Fibroblast of peridontal ligament (primary cell): ENCODE data around the gene FAM3C.
A peak's percentile ranks its signal among the peaks of the same experiment; 100 is the strongest.
"Not testable (repeated sequence)": the region's sequence is repeated elsewhere in the genome, so short reads cannot be mapped to it uniquely, and the experiment has no call there.

Source experiments
- DNase-seq: peaks from one replicate; pipeline ENCODE4 v3.0.0-alpha.2; 2010; ENCODE audit errors: extremely low read depth

FAM3C gene

DNA sequence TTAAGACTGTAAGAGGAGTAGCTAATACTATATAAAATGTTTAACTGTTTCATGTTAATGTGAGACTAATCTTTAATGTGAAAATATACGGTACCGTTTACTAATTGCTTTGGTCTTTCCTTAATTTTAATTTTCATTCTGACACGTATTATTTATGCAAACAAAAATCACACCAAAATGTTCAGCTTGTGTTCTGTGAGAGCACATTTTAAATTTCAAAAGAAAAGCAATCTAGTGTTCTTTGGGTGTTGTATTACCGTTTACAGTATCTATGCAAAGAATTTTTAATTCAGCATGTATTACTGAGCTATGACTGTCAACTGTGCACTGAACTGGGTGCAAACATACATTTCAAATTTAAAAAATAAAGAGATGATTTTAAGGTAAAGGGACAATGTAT lies 65.1 kb downstream of the FAM3C start:
- DNase-seq = no peak

DNA sequence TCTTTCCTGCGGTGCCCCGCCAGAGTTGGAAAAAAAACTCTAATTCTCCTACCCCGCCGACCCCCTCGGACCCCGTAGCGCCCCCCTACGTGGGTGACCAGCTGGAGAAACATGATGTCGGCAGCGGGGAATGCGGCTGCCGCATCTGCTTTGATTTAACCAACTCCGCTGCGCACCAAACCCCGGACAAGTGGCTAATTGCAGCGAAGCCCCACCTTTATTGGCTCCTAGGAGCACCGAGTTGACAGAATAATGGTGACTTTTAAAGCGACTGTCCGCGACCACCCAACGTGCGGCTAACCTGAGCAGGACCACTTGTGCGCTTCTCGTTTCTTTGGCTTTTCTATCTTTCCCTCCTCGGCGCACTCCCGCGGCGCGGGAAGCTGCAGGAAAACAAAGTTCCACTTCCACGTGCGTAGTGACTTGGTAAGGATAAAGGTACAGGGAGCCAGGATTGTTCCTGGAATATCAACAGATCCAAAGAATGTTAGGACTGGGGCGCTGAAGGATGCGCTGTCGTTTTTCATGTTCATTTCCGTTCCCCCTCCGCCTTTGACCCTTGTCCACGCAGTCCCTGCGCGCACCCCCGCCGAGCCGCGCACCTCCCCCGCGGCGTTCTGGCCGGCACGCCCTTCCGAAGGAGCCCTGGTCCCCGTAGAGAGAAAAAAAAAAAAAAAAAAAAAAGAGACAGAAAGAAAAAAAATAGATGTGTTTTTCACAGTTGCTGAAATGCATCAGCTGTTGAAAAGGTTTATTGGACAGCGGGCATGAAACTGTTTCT lies 65.9 kb downstream of the FAM3C start:
- DNase-seq = peak; percentile 38

DNA sequence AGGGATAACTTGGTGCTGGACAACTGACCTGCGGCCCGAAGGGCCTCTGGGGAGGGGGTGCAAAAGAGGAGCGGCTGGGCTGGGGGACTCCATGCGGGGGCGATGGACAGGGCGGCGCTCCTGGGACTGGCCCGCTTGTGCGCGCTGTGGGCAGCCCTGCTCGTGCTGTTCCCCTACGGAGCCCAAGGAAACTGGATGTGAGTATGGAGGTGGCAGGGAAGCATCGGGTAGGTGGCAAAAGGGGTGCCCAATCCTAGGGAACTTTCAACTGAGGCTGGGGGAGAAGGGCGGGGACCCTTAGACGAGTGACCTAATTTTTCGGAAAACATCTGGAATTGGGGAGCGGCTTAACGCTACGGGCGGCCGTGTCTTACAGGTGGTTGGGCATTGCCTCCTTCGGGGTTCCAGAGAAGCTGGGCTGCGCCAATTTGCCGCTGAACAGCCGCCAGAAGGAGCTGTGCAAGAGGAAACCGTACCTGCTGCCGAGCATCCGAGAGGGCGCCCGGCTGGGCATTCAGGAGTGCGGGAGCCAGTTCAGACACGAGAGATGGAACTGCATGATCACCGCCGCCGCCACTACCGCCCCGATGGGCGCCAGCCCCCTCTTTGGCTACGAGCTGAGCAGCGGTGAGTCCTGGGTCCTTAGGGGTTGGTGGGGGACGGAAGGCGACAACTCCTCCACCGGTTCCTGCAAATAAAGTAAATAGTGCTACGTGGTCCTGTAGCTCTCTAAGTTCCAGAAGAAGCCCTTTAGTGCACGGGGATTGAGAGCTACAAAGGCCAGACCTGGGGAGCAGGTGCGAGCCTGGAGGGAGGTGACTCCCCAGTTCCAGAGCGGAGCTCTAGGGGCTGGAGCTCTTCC lies 66.7 kb downstream of the FAM3C start:
- no peak for DNase-seq

DNA sequence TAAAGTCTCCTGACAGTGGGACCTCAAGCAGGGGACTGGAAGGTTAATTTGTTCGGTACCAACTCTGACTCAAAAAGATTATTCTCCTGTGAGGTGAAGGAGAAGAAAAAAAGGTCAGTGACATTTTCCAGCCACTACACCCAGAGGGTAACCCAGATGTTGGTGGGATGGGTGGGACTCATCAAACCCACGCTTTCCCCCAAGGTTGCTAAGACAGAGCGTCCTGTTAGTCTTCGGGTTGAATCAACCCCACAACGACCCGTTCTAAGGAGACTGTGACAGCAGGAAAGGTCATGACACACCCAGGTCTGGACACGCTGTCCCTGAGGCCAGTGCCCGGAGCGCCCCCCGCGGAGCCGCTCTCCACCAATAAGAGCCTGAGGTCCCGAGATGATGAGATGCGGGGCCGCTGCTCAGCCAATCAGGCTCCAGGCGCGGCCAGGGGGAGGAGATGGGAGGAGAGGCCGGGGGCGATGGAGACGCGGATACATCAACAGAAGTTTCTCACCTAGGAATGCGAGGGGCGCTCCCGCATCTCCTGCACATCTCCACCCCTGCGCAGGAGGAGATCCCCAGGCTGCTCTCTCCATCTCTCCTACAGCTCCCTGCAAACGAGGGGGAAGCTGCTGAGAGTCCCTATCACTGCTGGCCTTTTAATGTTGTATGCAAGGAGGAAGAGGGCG lies 67.5 kb downstream of the FAM3C start, which contains the start of gene WNT16:
Gene WNT16 (plus strand): TSS at position 493 of the 683 bp plus-strand sequence. CDS start 293 bp downstream, outside the sequence.
- DNase-seq = no peak

DNA sequence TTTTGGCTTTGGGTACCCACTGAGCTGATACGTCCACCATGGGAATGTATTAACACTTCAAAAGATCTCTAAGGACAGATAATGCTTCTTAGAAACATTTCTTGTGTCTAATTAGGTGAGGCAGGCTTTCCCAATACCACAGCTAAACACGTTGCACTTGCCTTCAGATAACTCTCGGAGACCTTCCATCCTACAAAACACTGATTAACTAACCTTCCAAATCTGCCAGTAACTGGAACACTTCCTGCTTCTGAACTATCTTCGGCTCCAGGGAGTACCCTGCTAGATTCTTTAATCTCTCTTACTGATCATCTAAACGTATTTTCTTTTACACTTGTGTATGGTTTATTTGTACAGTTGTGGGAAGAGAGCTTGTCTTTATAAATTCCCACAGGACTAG lies 68.4 kb downstream of the FAM3C start:
- no peak for DNase-seq

DNA sequence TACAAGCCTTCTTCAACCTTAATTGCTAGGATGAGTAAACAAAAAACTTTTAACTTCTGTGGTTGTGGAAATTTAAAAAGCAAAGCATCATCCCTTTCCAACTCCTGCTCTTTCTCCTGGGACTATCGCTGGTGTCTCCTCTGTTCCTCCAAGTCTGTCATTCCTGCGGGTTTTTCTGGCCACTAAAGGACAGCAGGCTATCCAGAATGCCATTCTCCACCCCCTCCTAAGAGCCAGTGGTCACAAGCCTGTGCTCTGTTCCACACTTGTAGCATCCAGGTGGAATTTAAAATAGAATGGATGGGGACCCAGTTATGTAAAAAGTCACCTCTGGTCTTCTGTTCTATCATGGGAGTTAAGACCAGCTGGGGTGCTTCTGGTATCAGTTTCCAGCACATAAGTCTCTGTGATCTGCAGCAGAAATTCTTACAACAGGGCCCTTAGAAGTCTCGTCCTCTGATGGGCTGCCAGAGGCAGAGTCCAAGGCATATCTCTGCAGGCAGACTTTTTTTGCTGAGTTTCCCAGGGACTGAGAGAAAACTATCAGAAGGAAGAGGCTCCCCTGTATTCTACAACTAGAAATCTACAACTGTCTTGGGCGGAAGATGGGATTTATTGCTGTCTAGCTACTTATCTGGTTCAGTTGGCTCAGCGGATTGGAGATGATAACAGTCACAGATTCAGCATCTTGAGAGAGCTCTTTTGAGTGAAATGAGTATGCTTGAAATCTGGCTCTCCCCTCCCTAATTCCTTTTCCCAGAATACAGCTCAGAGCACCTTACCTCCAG lies 72.4 kb downstream of the FAM3C start:
- no peak for DNase-seq

DNA sequence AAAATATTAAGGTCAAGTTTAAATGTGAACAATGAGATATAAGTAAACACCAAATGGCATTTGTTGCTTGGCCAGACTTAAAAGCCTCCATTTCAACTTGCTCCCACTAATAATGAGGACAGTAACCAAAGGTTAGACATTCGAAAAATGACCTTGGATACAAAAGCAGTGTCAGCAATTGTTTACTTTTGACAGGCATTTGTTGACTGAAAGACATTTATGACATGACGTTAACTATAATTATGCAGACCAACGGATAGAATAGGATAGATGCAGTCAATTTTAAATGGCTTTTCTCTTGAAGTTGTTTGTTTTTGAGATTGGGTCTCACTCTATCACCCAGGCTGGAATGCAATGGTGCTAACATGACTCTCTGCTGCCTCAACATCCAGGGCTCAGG lies 73.6 kb downstream of the FAM3C start:
- DNase-seq = no peak

DNA sequence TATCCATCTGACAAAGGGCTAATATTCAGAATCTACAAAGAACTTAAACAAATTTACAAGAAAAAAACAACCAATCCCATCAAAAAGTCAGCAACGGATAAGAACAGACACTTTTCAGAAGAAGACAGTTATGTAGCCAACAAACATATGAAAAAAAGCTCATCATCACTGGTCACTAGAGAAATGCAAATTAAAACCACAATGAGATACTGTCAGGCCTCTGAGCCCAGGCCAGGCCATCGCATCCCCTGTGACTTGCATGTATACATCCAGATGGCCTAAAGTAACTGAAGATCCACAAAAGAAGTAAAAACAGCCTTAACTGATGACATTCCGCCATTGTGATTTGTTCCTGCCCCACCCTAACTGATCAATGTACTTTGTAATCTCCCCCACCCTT lies 80.9 kb downstream of the FAM3C start:
- not testable (repeated sequence) for DNase-seq

DNA sequence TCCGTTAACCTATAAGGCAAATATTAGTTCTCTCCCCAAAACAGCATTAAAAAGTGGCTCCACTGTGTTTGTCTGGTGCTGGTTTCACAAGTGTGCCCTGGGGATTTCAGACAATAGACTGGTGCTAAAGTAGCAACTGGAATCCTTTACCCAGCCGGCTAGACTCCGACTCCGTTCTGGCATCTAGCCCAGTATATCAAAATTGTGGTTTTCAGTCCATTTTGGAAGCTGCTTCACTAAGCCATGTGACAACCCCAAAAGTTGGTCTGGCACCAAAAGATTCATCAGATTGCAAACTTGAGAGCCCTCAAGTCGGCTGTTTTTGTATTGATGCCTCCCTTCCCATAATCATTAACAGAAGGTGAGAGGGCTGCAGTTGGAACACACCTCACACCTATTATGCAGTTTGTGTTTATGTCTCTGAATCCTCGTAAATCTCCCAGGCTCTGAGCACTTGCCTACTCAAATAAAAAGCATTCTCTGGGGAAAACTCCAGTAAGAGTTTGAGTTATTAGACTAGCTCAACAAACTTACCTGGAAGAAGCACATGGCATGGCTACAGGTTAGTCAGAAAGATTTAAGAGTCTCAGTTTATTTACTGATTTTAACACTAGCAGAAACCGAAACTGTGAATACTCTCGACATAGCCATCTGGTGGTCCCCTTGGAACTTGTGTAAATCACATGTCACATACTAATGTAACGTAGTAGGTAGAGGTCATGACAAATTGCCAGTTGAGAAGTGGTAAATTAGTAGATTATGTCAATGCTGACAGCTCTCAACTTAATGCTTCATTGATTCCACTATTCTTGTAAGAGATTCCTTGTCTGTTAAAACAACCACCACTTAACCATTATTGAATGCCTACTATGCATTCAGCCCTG lies 82.1 kb downstream of the FAM3C start:
- DNase-seq = peak; percentile 97

DNA sequence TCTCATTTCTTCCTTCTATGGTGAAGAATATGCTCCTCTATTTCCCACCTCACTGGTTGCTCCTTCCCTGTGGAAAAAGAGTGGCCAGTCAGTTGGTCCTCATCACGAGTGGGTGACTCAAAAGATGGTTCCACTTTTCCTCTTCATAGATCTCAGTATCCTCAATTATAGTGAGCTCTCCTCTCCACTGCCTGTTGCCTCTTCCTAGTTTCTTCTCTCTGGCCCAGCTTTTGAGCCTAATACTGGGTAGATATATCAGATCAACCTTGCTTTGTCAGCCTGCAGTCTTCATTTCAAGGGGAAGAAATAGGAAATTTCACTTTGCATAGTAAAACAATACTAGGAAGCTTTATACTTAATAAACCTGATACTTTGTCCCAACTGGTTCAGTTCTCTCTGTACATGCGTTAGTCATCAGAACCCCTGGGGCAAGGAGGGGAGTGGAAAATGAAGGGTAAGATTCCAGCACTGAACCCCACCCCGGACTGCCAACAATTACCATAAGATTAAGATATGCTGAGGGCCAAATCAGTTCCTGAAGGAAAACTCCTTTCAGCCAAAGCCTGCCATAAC lies 82.8 kb downstream of the FAM3C start:
- DNase-seq = no peak

DNA sequence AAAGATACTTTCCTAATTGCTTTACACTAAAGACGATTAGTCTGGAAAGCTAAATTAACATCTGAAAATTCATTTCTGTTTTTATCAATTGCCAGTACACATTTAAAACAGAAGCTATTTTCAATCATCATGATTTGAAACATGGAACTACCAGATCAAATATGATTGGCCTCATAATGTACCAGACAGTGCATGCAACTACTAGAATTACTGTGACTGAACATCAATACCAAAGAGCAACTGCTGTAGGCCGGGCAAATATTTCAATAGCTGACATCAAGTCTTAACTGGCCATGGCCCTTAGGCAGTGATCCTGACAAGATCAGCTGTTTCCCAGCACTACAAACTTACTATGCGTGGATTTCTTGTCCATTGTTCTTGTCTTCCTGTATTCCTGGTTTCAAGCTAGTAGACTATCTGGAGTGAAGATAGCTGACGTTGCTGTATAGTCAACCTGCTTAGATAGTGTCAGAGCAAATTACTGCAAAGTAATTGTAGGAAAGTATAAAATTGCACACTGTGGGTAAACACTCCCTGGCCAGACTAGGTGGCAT lies 89.0 kb downstream of the FAM3C start:
- no peak for DNase-seq

DNA sequence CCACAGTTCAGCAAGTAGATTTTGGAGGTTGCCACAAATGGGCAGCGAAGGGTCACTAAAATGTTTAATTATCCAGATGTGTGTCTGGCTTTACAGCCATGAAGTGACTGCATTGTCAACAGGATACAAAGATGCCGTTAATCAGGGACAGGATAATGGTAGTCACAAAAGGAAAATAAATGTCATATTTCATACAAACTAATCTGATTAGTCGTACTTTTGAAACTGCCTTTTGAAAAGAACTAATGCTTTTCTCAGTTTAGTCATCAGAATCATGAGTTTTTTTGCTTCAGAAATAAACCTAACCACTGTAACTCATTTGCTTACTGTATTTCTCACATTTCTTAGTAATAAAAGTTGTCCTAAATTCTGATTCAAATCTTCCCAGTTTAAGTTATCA lies 89.5 kb downstream of the FAM3C start:
- DNase-seq = no peak

DNA sequence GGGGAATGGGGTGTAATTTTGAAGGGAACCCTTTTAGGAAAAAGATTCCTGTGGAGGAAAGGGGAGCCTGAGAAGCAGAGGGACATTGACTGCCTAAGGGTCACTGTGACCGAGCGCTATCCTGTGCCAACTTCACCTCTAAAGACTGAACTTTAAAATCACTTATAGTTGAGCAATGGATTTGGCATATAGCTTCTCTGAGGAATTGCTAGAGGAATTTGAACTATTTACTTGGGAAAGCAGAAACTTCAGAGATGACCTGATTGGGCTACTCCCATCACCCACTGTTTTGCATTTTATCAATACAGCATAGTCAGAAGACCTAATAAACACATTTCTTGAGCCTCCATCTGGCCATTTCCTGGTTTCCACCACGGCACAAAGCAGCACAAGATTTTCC lies 91.0 kb downstream of the FAM3C start:
- DNase-seq = peak; percentile 72

DNA sequence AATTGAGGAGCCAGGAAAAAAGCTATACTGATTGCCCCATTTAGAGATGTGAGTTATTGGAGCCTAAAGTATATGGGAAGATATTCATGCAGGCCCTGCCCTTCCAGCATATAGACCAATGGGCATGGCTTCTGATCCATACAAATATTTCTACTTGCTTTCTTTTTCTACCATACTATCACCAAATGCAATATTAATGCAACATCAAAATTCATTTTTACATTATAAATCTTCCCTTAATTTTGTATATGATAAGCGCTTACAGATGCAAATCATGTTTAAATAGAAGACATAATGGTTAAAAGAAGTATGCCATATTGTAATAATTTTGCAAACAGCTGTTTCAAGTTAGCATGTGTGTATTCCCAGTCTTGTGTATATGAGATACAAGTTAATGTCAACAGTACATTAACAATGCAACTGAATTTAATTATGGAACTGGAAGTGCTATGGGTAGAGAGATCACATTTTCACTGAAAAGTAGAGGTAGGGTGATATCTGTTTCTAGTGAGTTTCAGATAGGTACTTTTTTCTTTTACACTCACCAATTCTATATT lies 91.9 kb downstream of the FAM3C start:
- DNase-seq = peak; percentile 83

DNA sequence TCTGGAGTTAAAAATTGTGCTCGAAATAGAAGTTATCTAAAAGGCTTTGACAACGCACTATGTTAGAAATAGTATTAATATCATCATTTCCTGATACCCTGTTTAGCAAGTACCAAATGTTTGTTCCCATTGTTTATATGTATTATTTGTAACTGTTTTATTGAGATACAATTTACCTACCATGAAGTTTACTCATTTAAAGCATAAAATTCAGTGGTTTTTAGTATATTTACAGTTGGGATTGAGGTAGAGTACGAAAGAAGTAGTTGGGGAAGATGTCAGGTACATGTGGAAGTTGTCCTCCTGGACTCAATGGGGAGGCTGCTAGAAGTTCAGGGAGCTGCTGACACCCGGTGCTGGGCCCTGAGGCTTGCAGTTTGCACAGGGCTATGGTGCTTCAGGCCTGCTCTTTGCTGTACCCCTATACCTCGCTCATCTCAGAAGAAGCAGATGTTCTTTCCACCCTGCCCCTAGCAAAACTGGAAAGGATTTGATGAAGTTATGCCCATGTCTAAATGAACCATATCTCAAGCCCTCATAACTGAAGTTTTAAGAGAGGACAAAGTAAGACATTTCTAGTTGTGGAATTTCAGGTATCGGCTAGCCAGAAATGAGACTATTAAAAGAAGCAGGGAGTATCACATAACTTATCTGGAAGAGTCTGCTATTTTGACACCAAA lies 92.5 kb downstream of the FAM3C start:
- no peak for DNase-seq

DNA sequence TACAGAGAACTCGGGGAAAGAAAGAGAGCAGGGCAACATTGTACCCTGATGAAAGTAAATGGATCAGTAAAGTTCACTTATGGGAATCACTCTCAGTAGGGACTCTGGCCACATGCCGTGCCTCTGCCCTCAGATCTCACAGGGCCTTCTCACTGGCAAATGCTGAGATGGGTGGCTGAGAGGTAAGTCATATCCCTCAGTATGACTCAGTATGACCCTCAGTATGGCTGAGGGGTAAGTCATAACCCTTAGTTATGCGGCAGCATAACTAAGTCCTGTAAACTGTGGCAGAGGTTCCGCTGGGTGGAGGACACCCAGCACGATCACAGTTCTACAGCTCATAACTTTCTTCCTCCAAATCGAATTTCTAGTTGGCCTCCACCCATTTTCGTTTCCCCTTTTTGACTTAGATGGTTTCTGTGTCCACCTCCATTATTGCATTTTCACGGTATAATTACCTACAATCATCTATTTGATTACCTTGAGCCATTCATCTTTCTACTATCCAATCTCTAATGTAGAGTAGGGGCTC lies 93.8 kb downstream of the FAM3C start:
- DNase-seq = peak; percentile 79

DNA sequence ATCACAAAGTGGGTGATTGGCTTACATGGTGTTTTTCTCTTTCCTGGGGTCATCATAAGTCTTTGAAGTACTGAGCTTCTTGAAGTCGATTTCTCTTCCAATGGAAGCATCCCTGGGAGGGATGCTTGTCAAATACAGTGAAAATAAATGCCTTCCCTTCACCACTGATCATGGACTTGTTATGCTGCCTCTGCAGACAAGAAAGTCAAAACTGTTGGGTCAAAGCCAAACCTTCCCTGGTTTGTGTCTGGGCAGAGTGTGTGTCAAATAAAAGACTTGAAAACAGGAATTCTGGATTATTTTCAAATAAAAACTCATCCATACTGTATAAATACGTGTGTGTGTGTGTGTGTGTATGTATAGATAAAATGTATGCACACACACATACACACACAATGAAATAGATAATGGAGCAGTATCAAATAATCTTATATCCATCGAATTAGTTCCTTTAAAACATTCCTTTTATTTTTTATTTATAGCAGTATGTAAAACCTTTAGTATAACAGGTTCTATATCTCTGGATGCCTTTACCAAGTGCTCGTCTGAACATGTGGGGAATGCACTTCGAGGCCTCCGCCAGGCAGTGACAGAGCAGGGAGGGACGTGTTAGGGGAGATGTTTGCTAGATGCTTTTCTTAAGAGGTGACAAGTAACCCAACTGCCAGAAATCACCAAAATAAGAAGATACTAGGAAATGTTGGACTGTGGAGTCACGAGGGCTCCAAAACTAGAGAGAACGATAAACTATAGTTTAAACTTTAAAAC lies 94.5 kb downstream of the FAM3C start:
- peak; percentile 53 for DNase-seq
